GM23338 (cell line): ENCODE measurements around the gene DDX4. TPM values are rescaled to one million over a fixed set of nuclear protein-coding genes. Genes with fewer than 3 reads are reported as not detected.

Experiments
- ATAC-seq: fragments of 200-7000 bp; cut with Tn5 transposase; 3 replicates; pipeline ENCODE4 v1.9.1; 2020
- DNase-seq: peaks from one replicate; pipeline ENCODE4 v3.0.0-alpha.2; 2015; ENCODE audit warnings: low spot score
- H2AFZ ChIP-seq: fragments of 200-600 bp; sonication (generic); 2 replicates; pipeline ENCODE4 v1.8.0; 2016; ENCODE audit warnings: antibody characterized with exemption, mild to moderate bottlenecking, moderate library complexity
- H3F3A ChIP-seq: fragments of 200-600 bp; sonication (generic); replicated peaks from 2 replicates; pipeline ENCODE4 v1.8.0; 2017; ENCODE audit warnings: antibody characterized with exemption, mixed run types, low read depth
- H3K27ac ChIP-seq: fragments of 200-600 bp; sonication (generic); 2 replicates; pipeline ENCODE4 v1.6.1; 2016; ENCODE audit warnings: low read depth
- H3K27me3 ChIP-seq: fragments of 200-600 bp; sonication (generic); 2 replicates; pipeline ENCODE4 v1.8.0; 2016; ENCODE audit warnings: mild to moderate bottlenecking, mixed run types, moderate library complexity; ENCODE audit not compliant: insufficient read depth
- H3K36me3 ChIP-seq: fragments of 200-600 bp; sonication (generic); 2 replicates; pipeline ENCODE4 v1.8.0; 2016; ENCODE audit warnings: mild to moderate bottlenecking; ENCODE audit not compliant: insufficient read depth
- H3K4me1 ChIP-seq: fragments of 200-600 bp; sonication (generic); 2 replicates; pipeline ENCODE4 v1.8.0; 2016; ENCODE audit warnings: mild to moderate bottlenecking, moderate library complexity; ENCODE audit not compliant: insufficient read depth
- H3K4me2 ChIP-seq: fragments of 200-600 bp; sonication (generic); 2 replicates; pipeline ENCODE4 v1.7.1; 2017; ENCODE audit warnings: mixed run types
- H3K4me3 ChIP-seq: fragments of 200-600 bp; sonication (generic); 2 replicates; pipeline ENCODE4 v1.6.1; 2016; ENCODE audit warnings: mixed run types
- H3K79me2 ChIP-seq: fragments of 200-600 bp; sonication (generic); replicated peaks from 2 replicates; pipeline ENCODE4 v1.8.0; 2017; ENCODE audit warnings: mild to moderate bottlenecking; ENCODE audit not compliant: insufficient read depth
- H3K9me2 ChIP-seq: fragments of 200-600 bp; sonication (generic); 2 replicates; pipeline ENCODE4 v1.8.0; 2017; ENCODE audit not compliant: insufficient read depth
- H4K20me1 ChIP-seq: fragments of 200-600 bp; sonication (generic); replicated peaks from 2 replicates; pipeline ENCODE4 v1.8.0; 2017; ENCODE audit warnings: mild to moderate bottlenecking; ENCODE audit not compliant: insufficient read depth
- H3K27ac Mint-ChIP-seq: 2 replicates; pipeline ENCODE4 v1.8.0; 2020; ENCODE audit warnings: inconsistent platforms, mild to moderate bottlenecking, moderate library complexity, mixed read lengths
- H3K27me3 Mint-ChIP-seq: 3 replicates; pipeline ENCODE4 v1.8.0; 2022; ENCODE audit warnings: low read depth, mild to moderate bottlenecking, moderate library complexity, mixed read lengths, inconsistent platforms; ENCODE audit not compliant: insufficient read depth, poor library complexity
- H3K36me3 Mint-ChIP-seq: 3 replicates; pipeline ENCODE4 v1.8.0; 2021; ENCODE audit warnings: low read depth, mild to moderate bottlenecking, inconsistent platforms, moderate library complexity, mixed read lengths
- H3K4me1 Mint-ChIP-seq: 3 replicates; pipeline ENCODE4 v1.8.0; 2020; ENCODE audit warnings: mild to moderate bottlenecking, inconsistent platforms, mixed read lengths
- H3K4me3 Mint-ChIP-seq: 3 replicates; pipeline ENCODE4 v1.8.0; 2021; ENCODE audit warnings: moderate library complexity, mild to moderate bottlenecking, inconsistent platforms, mixed read lengths
- H3K9me3 Mint-ChIP-seq: 3 replicates; pipeline ENCODE4 v1.8.0; 2020; ENCODE audit warnings: moderate library complexity, mild to moderate bottlenecking, inconsistent platforms, mixed read lengths
- CREB1 ChIP-seq: fragments of 250-450 bp; sonication (Bioruptor Pico); IDR thresholded peaks from 2 replicates; pipeline ENCODE4 v1.5.0; 2020; ENCODE audit warnings: low read depth, mild to moderate bottlenecking, moderate library complexity
- EZH2 ChIP-seq: fragments of 200-600 bp; sonication (generic); IDR thresholded peaks from one replicate; pipeline ENCODE4 v1.8.0; 2017; ENCODE audit warnings: antibody characterized with exemption, mild to moderate bottlenecking, low read depth; ENCODE audit not compliant: unreplicated experiment
- EZH2phosphoT487 ChIP-seq: fragments of 200-600 bp; sonication (generic); IDR thresholded peaks from one replicate; pipeline ENCODE4 v1.8.1; 2018; ENCODE audit warnings: antibody characterized with exemption; ENCODE audit not compliant: unreplicated experiment
- NANOG ChIP-seq: IDR thresholded peaks from 2 replicates; pipeline ENCODE4 v1.6.1; 2016; ENCODE audit warnings: antibody characterized with exemption, borderline replicate concordance
- STAT1 ChIP-seq: IDR thresholded peaks from one replicate; pipeline ENCODE4 v1.6.1; 2016; ENCODE audit warnings: antibody characterized with exemption; ENCODE audit not compliant: unreplicated experiment
- ZNF114 ChIP-seq: fragments of 250-450 bp; sonication (Bioruptor Pico); IDR thresholded peaks from 2 replicates; pipeline ENCODE4 v1.5.0; 2020; ENCODE audit warnings: mild to moderate bottlenecking, moderate library complexity
- ZNF331 ChIP-seq: fragments of 250-450 bp; sonication (Bioruptor Pico); IDR thresholded peaks from 2 replicates; pipeline ENCODE4 v1.5.0; 2020; ENCODE audit warnings: low read depth, mild to moderate bottlenecking, moderate library complexity
- polyA plus RNA-seq: library from polyadenylated mRNA; unstranded; fragments of >200 nt; fragmentation: Nextera tagmentation; extraction: Ambion mirVana; gene quantifications from 2 replicates; pipeline ENCODE4 v1.2.1, GENCODE V29; 2016
- total RNA-seq: library from RNA; depleted of rRNA; stranded (reverse); fragments of >200 nt; shearing (Covaris generic); gene quantifications from 2 replicates; pipeline ENCODE4 v1.2.3, GENCODE V29; 2014
- TF ChIP-seq, protein P1 (sequence below), 2 experiments: fragments of 200-600 bp in 1 of 2; sonication (generic) in 1 of 2; conservative IDR thresholded peaks; 2 replicates each; pipeline versions ENCODE4 v1.5.1 to v1.6.1; 2016 to 2017; ENCODE audit warnings: antibody characterized with exemption in 2 of 2, low read depth in 2 of 2, mild to moderate bottlenecking in 2 of 2, moderate library complexity in 1 of 2
- TF ChIP-seq, protein P2 (sequence below): fragments of 250-450 bp; sonication (Bioruptor Pico); IDR thresholded peaks from 2 replicates; pipeline ENCODE4 v1.5.0; 2020; ENCODE audit warnings: mild to moderate bottlenecking, moderate library complexity

The DDX4 gene
- total and polyA plus RNA-seq, 2 experiments from 2014 or later = 0.83 TPM; not detected in 1

DNA sequence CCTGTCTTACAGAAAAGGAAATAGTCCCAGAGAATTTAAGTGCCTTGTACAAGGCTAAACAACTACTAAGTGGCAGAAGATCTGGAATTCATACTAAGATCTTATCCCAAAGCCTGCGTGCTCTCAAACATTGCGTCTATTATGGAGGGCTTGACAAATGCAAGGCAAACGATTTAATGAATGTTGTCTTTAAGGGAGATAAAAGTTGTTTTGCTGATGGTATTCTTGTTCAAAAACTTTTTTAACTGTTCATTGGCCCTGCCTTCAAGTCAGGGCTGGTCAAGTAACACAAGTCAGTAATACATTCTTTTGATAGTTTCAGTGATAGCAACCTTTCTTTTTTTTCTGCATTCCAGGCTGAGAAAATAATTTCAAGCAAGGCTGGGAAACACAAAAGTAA, 24.0 kb upstream of the DDX4 start:
- H3K79me2 ChIP-seq = peaks cover 19% of the 10 kb centered on the region
- no peak overlapping the region for H3K4me3 Mint-ChIP-seq
- H3K4me1 Mint-ChIP-seq = peaks cover 6% of the 10 kb centered on the region; the same call in 1 of the 3 replicates

DNA sequence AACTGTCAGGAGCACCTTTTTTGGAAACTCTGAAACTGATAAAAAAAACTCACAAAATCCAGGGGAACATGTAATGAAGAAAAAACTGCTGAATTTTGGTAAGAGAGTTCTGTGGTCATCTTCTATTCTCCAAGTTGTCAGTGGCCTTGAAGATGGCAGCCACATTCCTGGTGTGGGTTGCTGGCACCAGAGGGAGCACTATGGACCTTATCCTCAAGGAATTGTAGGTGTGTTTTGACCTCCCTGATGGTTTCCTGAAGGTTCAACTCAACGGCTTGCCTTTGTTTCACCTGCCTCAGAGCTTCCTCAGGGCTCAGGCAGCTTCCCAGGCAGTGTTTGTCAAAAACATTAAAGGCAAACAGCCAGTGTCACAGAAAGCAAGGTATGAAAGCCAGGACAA, 23.5 kb upstream of the DDX4 start:
- Histone ChIP-seq H4K20me1 (no peaks in the 10 kb centered on the region), H3K4me2 (no peak overlapping the region), H3K4me3 (no peak overlapping the region), H3K9me2 (no peaks in the 10 kb centered on the region), H3K27me3 (no peaks in the 10 kb centered on the region), H2AFZ (peak overlapping the region; percentile 90), H3K36me3 (no peaks in the 10 kb centered on the region; the same call in 1 of the 2 replicates), H3K27ac (no peak overlapping the region), H3K79me2 (peaks cover 19% of the 10 kb centered on the region), H3F3A (no peaks in the 10 kb centered on the region), H3K4me1 (no peaks in the 10 kb centered on the region)
- Mint-ChIP-seq H3K36me3 (peaks cover 28% of the 10 kb centered on the region), H3K27ac (no peak overlapping the region), H3K9me3 (peaks cover 29% of the 10 kb centered on the region), H3K4me1 (peaks cover 6% of the 10 kb centered on the region; the same call in 1 of the 3 replicates), H3K27me3 (peaks cover 10% of the 10 kb centered on the region), H3K4me3 (no peak overlapping the region)
- DNase-seq (peak; percentile 38), ATAC-seq (no peak)
- TF ChIP-seq, protein P1, sequence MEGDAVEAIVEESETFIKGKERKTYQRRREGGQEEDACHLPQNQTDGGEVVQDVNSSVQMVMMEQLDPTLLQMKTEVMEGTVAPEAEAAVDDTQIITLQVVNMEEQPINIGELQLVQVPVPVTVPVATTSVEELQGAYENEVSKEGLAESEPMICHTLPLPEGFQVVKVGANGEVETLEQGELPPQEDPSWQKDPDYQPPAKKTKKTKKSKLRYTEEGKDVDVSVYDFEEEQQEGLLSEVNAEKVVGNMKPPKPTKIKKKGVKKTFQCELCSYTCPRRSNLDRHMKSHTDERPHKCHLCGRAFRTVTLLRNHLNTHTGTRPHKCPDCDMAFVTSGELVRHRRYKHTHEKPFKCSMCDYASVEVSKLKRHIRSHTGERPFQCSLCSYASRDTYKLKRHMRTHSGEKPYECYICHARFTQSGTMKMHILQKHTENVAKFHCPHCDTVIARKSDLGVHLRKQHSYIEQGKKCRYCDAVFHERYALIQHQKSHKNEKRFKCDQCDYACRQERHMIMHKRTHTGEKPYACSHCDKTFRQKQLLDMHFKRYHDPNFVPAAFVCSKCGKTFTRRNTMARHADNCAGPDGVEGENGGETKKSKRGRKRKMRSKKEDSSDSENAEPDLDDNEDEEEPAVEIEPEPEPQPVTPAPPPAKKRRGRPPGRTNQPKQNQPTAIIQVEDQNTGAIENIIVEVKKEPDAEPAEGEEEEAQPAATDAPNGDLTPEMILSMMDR (conservative IDR thresholded peaks at IDR 0.05; ENCODE audit: low read depth in 2 of 2) = peak; percentile 24 to 57; a peak in 3 of 4 replicates
- TF ChIP-seq, protein P2, sequence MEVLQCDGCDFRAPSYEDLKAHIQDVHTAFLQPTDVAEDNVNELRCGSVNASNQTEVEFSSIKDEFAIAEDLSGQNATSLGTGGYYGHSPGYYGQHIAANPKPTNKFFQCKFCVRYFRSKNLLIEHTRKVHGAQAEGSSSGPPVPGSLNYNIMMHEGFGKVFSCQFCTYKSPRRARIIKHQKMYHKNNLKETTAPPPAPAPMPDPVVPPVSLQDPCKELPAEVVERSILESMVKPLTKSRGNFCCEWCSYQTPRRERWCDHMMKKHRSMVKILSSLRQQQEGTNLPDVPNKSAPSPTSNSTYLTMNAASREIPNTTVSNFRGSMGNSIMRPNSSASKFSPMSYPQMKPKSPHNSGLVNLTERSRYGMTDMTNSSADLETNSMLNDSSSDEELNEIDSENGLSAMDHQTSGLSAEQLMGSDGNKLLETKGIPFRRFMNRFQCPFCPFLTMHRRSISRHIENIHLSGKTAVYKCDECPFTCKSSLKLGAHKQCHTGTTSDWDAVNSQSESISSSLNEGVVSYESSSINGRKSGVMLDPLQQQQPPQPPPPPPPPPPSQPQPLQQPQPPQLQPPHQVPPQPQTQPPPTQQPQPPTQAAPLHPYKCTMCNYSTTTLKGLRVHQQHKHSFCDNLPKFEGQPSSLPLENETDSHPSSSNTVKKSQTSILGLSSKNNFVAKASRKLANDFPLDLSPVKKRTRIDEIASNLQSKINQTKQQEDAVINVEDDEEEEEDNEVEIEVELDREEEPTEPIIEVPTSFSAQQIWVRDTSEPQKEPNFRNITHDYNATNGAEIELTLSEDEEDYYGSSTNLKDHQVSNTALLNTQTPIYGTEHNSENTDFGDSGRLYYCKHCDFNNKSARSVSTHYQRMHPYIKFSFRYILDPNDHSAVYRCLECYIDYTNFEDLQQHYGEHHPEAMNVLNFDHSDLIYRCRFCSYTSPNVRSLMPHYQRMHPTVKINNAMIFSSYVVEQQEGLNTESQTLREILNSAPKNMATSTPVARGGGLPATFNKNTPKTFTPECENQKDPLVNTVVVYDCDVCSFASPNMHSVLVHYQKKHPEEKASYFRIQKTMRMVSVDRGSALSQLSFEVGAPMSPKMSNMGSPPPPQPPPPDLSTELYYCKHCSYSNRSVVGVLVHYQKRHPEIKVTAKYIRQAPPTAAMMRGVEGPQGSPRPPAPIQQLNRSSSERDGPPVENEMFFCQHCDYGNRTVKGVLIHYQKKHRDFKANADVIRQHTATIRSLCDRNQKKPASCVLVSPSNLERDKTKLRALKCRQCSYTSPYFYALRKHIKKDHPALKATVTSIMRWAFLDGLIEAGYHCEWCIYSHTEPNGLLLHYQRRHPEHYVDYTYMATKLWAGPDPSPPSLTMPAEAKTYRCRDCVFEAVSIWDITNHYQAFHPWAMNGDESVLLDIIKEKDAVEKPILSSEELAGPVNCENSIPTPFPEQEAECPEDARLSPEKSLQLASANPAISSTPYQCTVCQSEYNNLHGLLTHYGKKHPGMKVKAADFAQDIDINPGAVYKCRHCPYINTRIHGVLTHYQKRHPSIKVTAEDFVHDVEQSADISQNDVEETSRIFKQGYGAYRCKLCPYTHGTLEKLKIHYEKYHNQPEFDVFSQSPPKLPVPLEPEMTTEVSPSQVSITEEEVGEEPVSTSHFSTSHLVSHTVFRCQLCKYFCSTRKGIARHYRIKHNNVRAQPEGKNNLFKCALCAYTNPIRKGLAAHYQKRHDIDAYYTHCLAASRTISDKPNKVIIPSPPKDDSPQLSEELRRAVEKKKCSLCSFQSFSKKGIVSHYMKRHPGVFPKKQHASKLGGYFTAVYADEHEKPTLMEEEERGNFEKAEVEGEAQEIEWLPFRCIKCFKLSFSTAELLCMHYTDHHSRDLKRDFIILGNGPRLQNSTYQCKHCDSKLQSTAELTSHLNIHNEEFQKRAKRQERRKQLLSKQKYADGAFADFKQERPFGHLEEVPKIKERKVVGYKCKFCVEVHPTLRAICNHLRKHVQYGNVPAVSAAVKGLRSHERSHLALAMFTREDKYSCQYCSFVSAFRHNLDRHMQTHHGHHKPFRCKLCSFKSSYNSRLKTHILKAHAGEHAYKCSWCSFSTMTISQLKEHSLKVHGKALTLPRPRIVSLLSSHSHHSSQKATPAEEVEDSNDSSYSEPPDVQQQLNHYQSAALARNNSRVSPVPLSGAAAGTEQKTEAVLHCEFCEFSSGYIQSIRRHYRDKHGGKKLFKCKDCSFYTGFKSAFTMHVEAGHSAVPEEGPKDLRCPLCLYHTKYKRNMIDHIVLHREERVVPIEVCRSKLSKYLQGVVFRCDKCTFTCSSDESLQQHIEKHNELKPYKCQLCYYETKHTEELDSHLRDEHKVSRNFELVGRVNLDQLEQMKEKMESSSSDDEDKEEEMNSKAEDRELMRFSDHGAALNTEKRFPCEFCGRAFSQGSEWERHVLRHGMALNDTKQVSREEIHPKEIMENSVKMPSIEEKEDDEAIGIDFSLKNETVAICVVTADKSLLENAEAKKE = peak; percentile 8; the same call in 1 of the 2 replicates
- no peak for TF ChIP-seq EZH2

More for the DNA sequence above, 24.0 kb upstream of the DDX4 start:
- Mint-ChIP-seq H3K9me3 (peaks cover 25% of the 10 kb centered on the region), H3K36me3 (peaks cover 26% of the 10 kb centered on the region), H3K27me3 (peaks cover 7% of the 10 kb centered on the region), H3K27ac (no peak overlapping the region)
- no peaks in the 10 kb centered on the region for H3K4me1 ChIP-seq
- H3K9me2 ChIP-seq = no peaks in the 10 kb centered on the region
- no peak overlapping the region for H3K4me3 ChIP-seq
- H3K36me3 ChIP-seq = no peaks in the 10 kb centered on the region; the same call in none of the 2 replicates
- H3K27ac ChIP-seq = no peak overlapping the region
- H2AFZ ChIP-seq = no peak overlapping the region
- DNase-seq (no peak), ATAC-seq (no peak)
- no peak for TF ChIP-seq NANOG
- TF ChIP-seq, protein P1 (conservative IDR thresholded peaks at IDR 0.05; ENCODE audit: low read depth in 2 of 2) = no peak
- TF ChIP-seq ZNF114 (CRISPR knock-in tag) = no peak
- TF ChIP-seq STAT1 = no peak
- no peak for TF ChIP-seq EZH2phosphoT487
- no peak for TF ChIP-seq ZNF331 (CRISPR knock-in tag)
- no peak for TF ChIP-seq CREB1
- H4K20me1 ChIP-seq = no peaks in the 10 kb centered on the region
- H3K27me3 ChIP-seq = no peaks in the 10 kb centered on the region
- no peaks in the 10 kb centered on the region for H3F3A ChIP-seq
- H3K4me2 ChIP-seq = no peak overlapping the region
